ENCODE measurements around the gene TOM1L2. TPM values are rescaled to one million over a fixed set of nuclear protein-coding genes. Genes with fewer than 3 reads are reported as not detected.

The TOM1L2 gene
- total RNA-seq, 4 donors from 2014 or later = 55.5 to 118 (median 73.3) TPM

DNA sequence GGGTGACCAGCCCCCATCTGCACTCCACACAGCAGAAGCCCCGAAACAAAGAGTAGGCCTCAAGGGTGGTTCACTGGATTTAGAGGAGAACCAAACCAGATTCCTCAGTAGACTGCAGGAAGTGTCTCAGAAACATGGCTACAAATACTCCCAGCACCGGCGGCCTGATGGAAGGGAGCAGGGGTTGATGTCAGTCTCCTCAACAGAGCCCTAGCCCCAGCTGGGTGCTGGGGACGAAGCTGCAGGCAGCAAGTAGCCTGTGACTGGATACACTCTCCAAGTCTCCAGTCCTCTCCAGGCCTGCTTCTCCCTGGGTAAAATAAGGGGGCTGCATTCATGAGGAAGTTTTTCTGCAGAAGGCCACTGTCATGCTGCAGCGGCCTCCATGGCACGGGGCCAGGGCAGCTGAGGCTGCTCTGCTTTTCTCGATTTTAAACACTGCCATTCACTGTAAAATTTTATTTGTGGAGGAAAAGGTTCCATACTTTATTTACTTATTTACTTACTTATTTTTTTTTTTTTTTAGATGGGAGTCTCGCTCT, 98.7 kb downstream of the TOM1L2 start:
- H3K9me3 ChIP-seq = no peaks in the 10 kb centered on the region
- WGBS, 2 donors = 75 to 77% methylated on average over 5 to 8 of the region's 8 CpGs
- TF ChIP-seq, protein P1, sequence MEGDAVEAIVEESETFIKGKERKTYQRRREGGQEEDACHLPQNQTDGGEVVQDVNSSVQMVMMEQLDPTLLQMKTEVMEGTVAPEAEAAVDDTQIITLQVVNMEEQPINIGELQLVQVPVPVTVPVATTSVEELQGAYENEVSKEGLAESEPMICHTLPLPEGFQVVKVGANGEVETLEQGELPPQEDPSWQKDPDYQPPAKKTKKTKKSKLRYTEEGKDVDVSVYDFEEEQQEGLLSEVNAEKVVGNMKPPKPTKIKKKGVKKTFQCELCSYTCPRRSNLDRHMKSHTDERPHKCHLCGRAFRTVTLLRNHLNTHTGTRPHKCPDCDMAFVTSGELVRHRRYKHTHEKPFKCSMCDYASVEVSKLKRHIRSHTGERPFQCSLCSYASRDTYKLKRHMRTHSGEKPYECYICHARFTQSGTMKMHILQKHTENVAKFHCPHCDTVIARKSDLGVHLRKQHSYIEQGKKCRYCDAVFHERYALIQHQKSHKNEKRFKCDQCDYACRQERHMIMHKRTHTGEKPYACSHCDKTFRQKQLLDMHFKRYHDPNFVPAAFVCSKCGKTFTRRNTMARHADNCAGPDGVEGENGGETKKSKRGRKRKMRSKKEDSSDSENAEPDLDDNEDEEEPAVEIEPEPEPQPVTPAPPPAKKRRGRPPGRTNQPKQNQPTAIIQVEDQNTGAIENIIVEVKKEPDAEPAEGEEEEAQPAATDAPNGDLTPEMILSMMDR (IDR thresholded peaks at IDR 0.05) = no peak
- no peak for TF ChIP-seq POLR2A (IDR thresholded peaks at IDR 0.05)
- peaks cover 0 to 87% (median 5%) of the 10 kb centered on the region in 3 donors for H3K36me3 ChIP-seq
- DNase-seq = no peak
- no peak overlapping the region for H3K27ac ChIP-seq
- H3K27me3 ChIP-seq = no peaks in the 10 kb centered on the region
- H3K4me1 ChIP-seq = peaks cover 31 to 70% (median 33%) of the 10 kb centered on the region in 3 donors
- intact Hi-C loops (cut with DNase I) = no loop called here
- H3K4me3 ChIP-seq = no peak overlapping the region

DNA sequence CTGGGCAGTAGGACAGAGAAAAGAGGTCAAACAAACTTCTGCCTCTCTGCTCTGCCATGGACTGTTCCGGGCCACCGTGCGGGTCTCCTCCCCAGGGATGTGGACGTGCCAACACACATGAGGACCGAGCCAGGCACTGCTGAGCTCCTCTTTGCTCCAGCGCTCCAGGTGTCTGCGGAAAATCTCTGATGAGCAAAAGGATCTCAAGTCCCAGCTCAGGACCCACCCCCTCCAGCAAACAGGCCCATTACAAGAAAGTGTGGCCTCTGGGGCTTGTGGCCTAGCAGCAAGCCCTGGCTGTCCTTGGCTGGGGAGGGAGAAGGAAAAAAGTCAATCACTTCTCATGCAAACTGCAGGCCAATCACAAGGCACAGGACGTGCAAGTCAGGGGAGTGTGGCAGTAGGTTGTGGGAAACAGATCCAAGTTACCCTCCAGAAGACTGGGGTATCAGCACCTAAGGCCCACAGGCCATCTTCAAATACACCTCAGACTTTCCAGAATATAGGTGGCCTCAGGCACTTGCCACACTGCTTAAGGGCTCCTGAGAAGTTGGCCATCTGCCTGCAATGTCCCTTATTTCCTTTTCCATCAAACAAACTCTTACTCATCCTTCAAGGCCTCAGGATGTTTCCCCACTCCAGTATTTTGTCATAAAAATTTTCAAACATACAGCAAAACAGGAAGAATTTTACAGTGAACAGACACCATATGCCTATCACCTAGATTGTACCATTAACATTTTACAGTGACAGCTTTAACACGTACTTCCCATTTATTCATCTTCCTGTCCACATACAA, 99.5 kb downstream of the TOM1L2 start:
- Histone ChIP-seq H3K27me3 (no peaks in the 10 kb centered on the region), H3K4me3 (no peak overlapping the region), H3K4me1 (peaks cover 27 to 70% (median 28%) of the 10 kb centered on the region in 3 donors), H3K27ac (no peak overlapping the region), H3K36me3 (peaks cover 0 to 87% (median 6%) of the 10 kb centered on the region in 3 donors), H3K9me3 (no peaks in the 10 kb centered on the region)
- no peak for TF ChIP-seq POLR2A (IDR thresholded peaks at IDR 0.05)
- TF ChIP-seq, protein P1 (IDR thresholded peaks at IDR 0.05) = no peak
- intact Hi-C loops (cut with DNase I) = no loop called here
- WGBS, 2 donors = 78 to 86% methylated on average over 3 to 7 of the region's 9 CpGs
- no peak for DNase-seq

DNA sequence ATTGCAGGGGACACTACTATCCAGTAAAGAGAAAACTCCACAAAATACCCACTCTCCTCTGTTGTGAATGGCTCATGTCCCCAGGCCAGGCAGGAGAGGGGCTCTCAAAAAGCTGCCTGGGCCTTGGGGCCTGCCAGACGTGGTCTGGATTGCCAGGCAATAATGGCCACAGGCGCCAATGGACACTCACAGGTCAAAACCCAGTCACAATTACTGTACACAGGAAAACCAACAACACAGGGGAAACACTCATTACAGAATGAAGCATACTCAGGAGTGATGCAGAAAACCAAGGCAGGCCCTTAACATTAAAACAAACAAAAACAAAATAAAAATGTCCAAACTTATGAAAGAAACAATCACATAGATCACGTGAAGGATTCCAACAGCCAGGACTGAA, 100.3 kb downstream of the TOM1L2 start:
- Histone ChIP-seq H3K36me3 (peaks cover 0 to 95% (median 14%) of the 10 kb centered on the region in 3 donors), H3K4me3 (no peak overlapping the region), H3K27me3 (no peaks in the 10 kb centered on the region), H3K27ac (no peak overlapping the region), H3K4me1 (peaks cover 18 to 64% (median 22%) of the 10 kb centered on the region in 3 donors), H3K9me3 (no peaks in the 10 kb centered on the region)
- TF ChIP-seq, protein P1 (IDR thresholded peaks at IDR 0.05) = no peak
- TF ChIP-seq POLR2A (IDR thresholded peaks at IDR 0.05) = no peak
- intact Hi-C loops (cut with DNase I) = no loop called here
- WGBS, 2 donors = 96 to 98% methylated on average over 2 to 3 of the region's 3 CpGs
- no peak for DNase-seq

DNA sequence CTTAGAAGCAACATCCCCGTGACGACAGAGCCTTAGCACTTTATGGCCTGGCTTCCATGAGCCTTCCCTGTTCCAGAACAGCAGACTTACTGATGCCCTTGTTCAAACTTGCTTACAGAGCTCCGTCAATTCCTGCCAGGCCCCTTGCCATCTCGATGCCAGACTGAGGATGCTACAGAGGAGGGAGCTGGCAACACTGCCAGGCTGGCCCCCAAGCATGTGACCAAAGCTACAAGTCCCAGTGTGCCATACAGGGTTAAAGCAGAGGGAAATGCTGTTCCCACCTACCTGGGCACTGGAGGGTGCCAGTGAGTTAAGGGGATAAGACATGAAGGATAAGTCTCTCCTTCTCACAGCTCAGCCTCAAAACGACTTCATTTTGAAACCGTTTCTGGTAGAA, 102.0 kb downstream of the TOM1L2 start:
- 39 to 54% methylated on average over 4 of the region's 6 CpGs for WGBS, 2 donors
- Histone ChIP-seq H3K36me3 (peaks cover 3 to 98% (median 19%) of the 10 kb centered on the region in 3 donors), H3K4me3 (no peak overlapping the region), H3K27me3 (no peaks in the 10 kb centered on the region), H3K4me1 (peaks cover 2 to 47% (median 9%) of the 10 kb centered on the region in 3 donors), H3K27ac (peak overlapping the region in 1 of 4 donors; percentile 41), H3K9me3 (no peaks in the 10 kb centered on the region)
- TF ChIP-seq POLR2A (IDR thresholded peaks at IDR 0.05) = no peak
- TF ChIP-seq, protein P1 (IDR thresholded peaks at IDR 0.05) = peak in 1 of 6 experiments; percentile 22
- no peak for DNase-seq
- intact Hi-C loops (cut with DNase I) = no loop called here
